GM13977 (cell line): ENCODE data around the gene TNFRSF8.

ENCODE experiments used
- DNase-seq: peaks from one replicate; pipeline ENCODE4 v3.0.0; 2012; ENCODE audit warnings: low spot score
- in situ Hi-C: fragments of 300-500 bp; cut with MboI; formaldehyde crosslinking; loops from one replicate; pipeline ENCODE4 v1.12.0; 2022; ENCODE audit warnings: low sequenced_read_pairs, low pct_unique_long_range_greater_than_20kb, mixed read lengths, inconsistent platforms; ENCODE audit not compliant: unreplicated experiment
- TF ChIP-seq, protein P1 (sequence below): IDR thresholded peaks from 2 replicates; pipeline ENCODE4 v1.5.1; 2012; ENCODE audit warnings: mild to moderate bottlenecking, control low read depth; ENCODE audit not compliant: insufficient read depth; ENCODE audit errors: extremely low read depth, missing control alignments

TNFRSF8 gene

DNA sequence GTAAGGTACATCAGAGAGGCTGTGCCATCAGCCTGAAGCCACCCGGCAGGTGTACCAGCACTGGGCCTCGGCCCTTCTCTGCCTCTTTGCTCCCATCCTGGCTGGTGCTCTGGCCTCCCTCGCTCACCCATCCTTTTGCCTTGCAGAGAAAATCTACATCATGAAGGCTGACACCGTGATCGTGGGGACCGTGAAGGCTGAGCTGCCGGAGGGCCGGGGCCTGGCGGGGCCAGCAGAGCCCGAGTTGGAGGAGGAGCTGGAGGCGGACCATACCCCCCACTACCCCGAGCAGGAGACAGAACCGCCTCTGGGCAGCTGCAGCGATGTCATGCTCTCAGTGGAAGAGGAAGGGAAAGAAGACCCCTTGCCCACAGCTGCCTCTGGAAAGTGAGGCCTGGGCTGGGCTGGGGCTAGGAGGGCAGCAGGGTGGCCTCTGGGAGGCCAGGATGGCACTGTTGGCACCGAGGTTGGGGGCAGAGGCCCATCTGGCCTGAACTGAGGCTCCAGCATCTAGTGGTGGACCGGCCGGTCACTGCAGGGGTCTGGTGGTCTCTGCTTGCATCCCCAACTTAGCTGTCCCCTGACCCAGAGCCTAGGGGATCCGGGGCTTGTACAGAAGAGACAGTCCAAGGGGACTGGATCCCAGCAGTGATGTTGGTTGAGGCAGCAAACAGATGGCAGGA, 79.2 kb downstream of the TNFRSF8 start:
- TF ChIP-seq, protein P1, sequence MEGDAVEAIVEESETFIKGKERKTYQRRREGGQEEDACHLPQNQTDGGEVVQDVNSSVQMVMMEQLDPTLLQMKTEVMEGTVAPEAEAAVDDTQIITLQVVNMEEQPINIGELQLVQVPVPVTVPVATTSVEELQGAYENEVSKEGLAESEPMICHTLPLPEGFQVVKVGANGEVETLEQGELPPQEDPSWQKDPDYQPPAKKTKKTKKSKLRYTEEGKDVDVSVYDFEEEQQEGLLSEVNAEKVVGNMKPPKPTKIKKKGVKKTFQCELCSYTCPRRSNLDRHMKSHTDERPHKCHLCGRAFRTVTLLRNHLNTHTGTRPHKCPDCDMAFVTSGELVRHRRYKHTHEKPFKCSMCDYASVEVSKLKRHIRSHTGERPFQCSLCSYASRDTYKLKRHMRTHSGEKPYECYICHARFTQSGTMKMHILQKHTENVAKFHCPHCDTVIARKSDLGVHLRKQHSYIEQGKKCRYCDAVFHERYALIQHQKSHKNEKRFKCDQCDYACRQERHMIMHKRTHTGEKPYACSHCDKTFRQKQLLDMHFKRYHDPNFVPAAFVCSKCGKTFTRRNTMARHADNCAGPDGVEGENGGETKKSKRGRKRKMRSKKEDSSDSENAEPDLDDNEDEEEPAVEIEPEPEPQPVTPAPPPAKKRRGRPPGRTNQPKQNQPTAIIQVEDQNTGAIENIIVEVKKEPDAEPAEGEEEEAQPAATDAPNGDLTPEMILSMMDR, result no peak
- in situ Hi-C loops, result loop anchor here (25.0 kb wide), 1 partner anchor 470 kb away; the partner anchor contains the start of gene DHRS3

GRCh38 chr1:12142891-12143630, 80.0 kb downstream of the TNFRSF8 start:
- no peak for DNase-seq
- TF ChIP-seq, protein P1, result no peak
- in situ Hi-C loops, result loop anchor here (25.0 kb wide), 1 partner anchor 469 kb away; the partner anchor contains the start of gene DHRS3

More for the DNA sequence above, 79.2 kb downstream of the TNFRSF8 start:
- no peak for DNase-seq

- in situ Hi-C loops, result loop anchor here (25.0 kb wide), 1 partner anchor 469 kb away; the partner anchor contains the start of gene DHRS3
- TF ChIP-seq, protein P1, result no peak
- no peak for DNase-seq
Measured at GRCh38 chr1:12143631-12144155, 80.6 kb downstream of the TNFRSF8 start.

- in situ Hi-C loops, result loop anchor here (25.0 kb wide), 1 partner anchor 468 kb away; the partner anchor contains the start of gene DHRS3
- TF ChIP-seq, protein P1, result no peak
- DNase-seq, result no peak
Measured at GRCh38 chr1:12144236-12144635, 81.1 kb downstream of the TNFRSF8 start.

DNA sequence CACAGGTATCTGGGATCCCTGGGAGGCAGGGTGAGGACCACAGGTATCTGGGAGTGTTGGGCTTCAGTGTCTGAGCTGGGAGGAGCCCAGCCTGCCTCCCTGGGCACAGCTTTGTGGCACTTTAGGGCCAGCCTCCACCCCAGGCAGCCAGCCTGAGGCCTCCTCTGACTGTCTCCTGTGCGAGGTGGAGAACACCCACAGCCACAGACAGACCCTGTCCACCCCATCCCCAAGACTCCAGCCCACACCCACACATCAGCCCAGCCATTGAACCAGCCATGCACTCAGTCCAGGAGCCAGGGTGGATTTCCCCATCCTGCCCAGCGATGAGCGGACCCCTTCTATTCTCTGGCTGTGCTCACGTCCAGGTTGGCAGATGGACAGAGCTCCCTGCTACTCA, 81.9 kb downstream of the TNFRSF8 start:
- TF ChIP-seq, protein P1, result no peak
- in situ Hi-C loops, result loop anchor here (25.0 kb wide), 1 partner anchor 467 kb away; the partner anchor contains the start of gene DHRS3
- DNase-seq, result no peak

GRCh38 chr1:12145616-12146342, 82.7 kb downstream of the TNFRSF8 start:
- in situ Hi-C loops, result loop anchor here (25.0 kb wide), 1 partner anchor 467 kb away; the partner anchor contains the start of gene DHRS3
- DNase-seq, result no peak
- TF ChIP-seq, protein P1, result no peak
